ENCODE data around the gene DSPP. TPM values are rescaled to one million over a fixed set of nuclear protein-coding genes. Genes with fewer than 3 reads are reported as not detected.

The DSPP gene
- total and polyA plus RNA-seq, 2 of the 8 experiments (the other 6 are each of a cell fraction or from before 2014, with no cell fraction given): not detected

DNA sequence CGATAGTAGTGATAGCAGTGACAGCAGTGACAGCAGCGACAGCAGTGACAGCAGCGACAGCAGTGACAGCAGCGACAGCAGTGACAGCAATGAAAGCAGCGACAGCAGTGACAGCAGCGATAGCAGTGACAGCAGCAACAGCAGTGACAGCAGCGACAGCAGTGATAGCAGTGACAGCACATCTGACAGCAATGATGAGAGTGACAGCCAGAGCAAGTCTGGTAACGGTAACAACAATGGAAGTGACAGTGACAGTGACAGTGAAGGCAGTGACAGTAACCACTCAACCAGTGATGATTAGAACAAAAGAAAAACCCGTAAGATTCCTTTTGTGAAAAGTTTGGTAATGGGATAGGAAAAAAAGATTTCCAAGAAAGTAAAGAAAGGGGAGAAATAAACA, 7.9 kb downstream of the DSPP start:
- H3K4me1 ChIP-seq (replicated peaks in 1 of 4; ENCODE audit: control insufficient read depth in 3 of 4, insufficient read depth in 4 of 4, low read length in 3 of 4): no peaks in the 10 kb centered on the region
- H3K4me3 ChIP-seq (ENCODE audit: extremely low read depth in 1 of 4, insufficient read depth in 2 of 4, low read depth in 3 of 4, low read length in 4 of 4): no peak overlapping the region
- no peaks in the 10 kb centered on the region for H3K79me1 ChIP-seq (ENCODE audit: low read depth, low read length)
- no peak overlapping the region for H3K9ac ChIP-seq (replicated peaks in 1 of 4; ENCODE audit: extremely low read depth in 1 of 4, low read depth in 3 of 4, low read length in 3 of 4)
- no peak overlapping the region for H3K18ac ChIP-seq (ENCODE audit: extremely low read depth, low read length)
- no peaks in the 10 kb centered on the region for H3K36me3 ChIP-seq (ENCODE audit: control insufficient read depth in 2 of 4, insufficient read depth in 4 of 4, low read length in 3 of 4)
- H3K23ac ChIP-seq (ENCODE audit: insufficient read length): no peak overlapping the region
- H4K8ac ChIP-seq (ENCODE audit: extremely low read depth, insufficient read depth, low read length): no peak overlapping the region
- no peak overlapping the region for H2BK120ac ChIP-seq (replicated peaks; ENCODE audit: low read depth, low read length)
- H4K20me1 ChIP-seq (replicated peaks in 1 of 2; ENCODE audit: control insufficient read depth in 1 of 2, insufficient read depth in 2 of 2, low read length in 2 of 2): peaks cover 0 to 2% of the 10 kb centered on the region in 2 experiments
- no peak overlapping the region for H2BK5ac ChIP-seq (ENCODE audit: low read depth, low read length)
- no peaks in the 10 kb centered on the region for H3K27me3 ChIP-seq (replicated peaks in 1 of 4; ENCODE audit: control insufficient read depth in 3 of 4, extremely low read depth in 1 of 4, insufficient read depth in 3 of 4, low read length in 3 of 4)
- CTCF ChIA-PET (ENCODE audit: partially characterized antibody): no interaction called here
- no peak overlapping the region for H3K4ac ChIP-seq (replicated peaks; ENCODE audit: insufficient read length, low read depth, low read length)
- H2BK15ac ChIP-seq (ENCODE audit: low read length): no peak overlapping the region
- H3K27ac ChIP-seq (ENCODE audit: low read depth, low read length): no peak overlapping the region
- H3K56ac ChIP-seq (replicated peaks; ENCODE audit: insufficient read length, low read depth, low read length): no peak overlapping the region
- no peaks in the 10 kb centered on the region for H3K79me2 ChIP-seq (ENCODE audit: control insufficient read depth in 1 of 2, insufficient read depth in 2 of 2, low read length in 2 of 2)
- H4K5ac ChIP-seq (ENCODE audit: insufficient read length, low read depth, low read length): no peak overlapping the region
- DNase-seq (ENCODE audit: low read depth in 1 of 2, low spot score in 2 of 2) (no peak), FAIRE-seq (no peak)
- POLR2A ChIA-PET (ENCODE audit: partially characterized antibody): no interaction called here
- no peak overlapping the region for H3K4me2 ChIP-seq (ENCODE audit: insufficient read depth in 1 of 2, low read depth in 2 of 2, low read length in 2 of 2)
- H2BK20ac ChIP-seq (ENCODE audit: low read length): no peak overlapping the region
- peaks cover 7 to 12% of the 10 kb centered on the region in 2 experiments; a peak in 3 of 4 replicates for H3K9me3 ChIP-seq (ENCODE audit: insufficient read depth in 2 of 2, low read depth in 1 of 2, low read length in 1 of 2)
- H4K91ac ChIP-seq (replicated peaks; ENCODE audit: insufficient read length, low read length): no peak overlapping the region
- no peak overlapping the region for H2AFZ ChIP-seq (ENCODE audit: low read length)
- no peak overlapping the region for H3K14ac ChIP-seq (ENCODE audit: insufficient read length)
- no peaks in the 10 kb centered on the region for H3K23me2 ChIP-seq (ENCODE audit: low read depth, low read length)
- WGBS, 2 experiments (ENCODE audit: extremely low coverage in 1 of 2, insufficient coverage in 1 of 2, insufficient read length in 1 of 2, insufficient replicate concordance in 2 of 2, low coverage in 1 of 2, low lambda C conversion rate in 2 of 2, missing lambda C conversion rate in 1 of 2): 63% methylated on average over 9 of the region's 9 CpGs; no CpG with 5 or more reads in 1 of the 2 experiments
- TF ChIP-seq SIN3A (conservative IDR thresholded peaks at IDR 0.05 in 1 of 2, IDR thresholded peaks at IDR 0.05 in 1 of 2; ENCODE audit: low read depth in 1 of 2, low read length in 2 of 2): peak in 1 of 2 experiments; percentile 73; a peak in 2 of 4 replicates
- TF ChIP-seq SIRT6 (IDR thresholded peaks at IDR 0.05; ENCODE audit: low read length): no peak
- no peak overlapping the region for H2BK12ac ChIP-seq (ENCODE audit: low read depth, low read length)
- no peak overlapping the region for H2AK5ac ChIP-seq (ENCODE audit: low read depth, low read length)
